Activated T-cell treated with anti-CD3 and anti-CD28 coated beads, Interleukin-2, amount 50 U/mL, for 48 hours (primary cell): ENCODE measurements around the gene EPGN.
"Not testable (repeated sequence)": the region's sequence is repeated elsewhere in the genome, so short reads cannot be mapped to it uniquely, and the experiment has no call there.

Experiments used
- DNase-seq, 2 experiments: peaks; one replicate each; pipeline ENCODE4 v3.0.0-alpha.2; 2020

The EPGN gene

GRCh38 chr4:74311696-74312313, 3.5 kb downstream of the EPGN start:
- no peak for DNase-seq

- DNase-seq = no peak
These were observed 6.1 kb downstream of the EPGN start for GRCh38 chr4:74314329-74314728.

GRCh38 chr4:74314944-74315343, 6.7 kb downstream of the EPGN start:
- DNase-seq = no peak

GRCh38 chr4:74315376-74315775, 7.1 kb downstream of the EPGN start:
- DNase-seq = no peak

- DNase-seq = no peak
These were observed 8.1 kb downstream of the EPGN start for GRCh38 chr4:74316397-74316796.

GRCh38 chr4:74317616-74318246, 9.5 kb downstream of the EPGN start:
- no peak for DNase-seq

- DNase-seq = no peak
These were observed 10.0 kb downstream of the EPGN start for GRCh38 chr4:74318276-74318675.

GRCh38 chr4:74319470-74319869, 11.2 kb downstream of the EPGN start:
- no peak for DNase-seq

GRCh38 chr4:74320559-74321118, 12.4 kb downstream of the EPGN start:
- peak; percentile 27 to 37 for DNase-seq

GRCh38 chr4:74322301-74322700, 14.0 kb downstream of the EPGN start:
- DNase-seq = no peak

- DNase-seq = no peak
These were observed 15.4 kb downstream of the EPGN start for GRCh38 chr4:74323663-74324062.

GRCh38 chr4:74324262-74324661, 16.0 kb downstream of the EPGN start:
- no peak for DNase-seq

GRCh38 chr4:74325886-74326285, 17.6 kb downstream of the EPGN start:
- DNase-seq = no peak

- DNase-seq = no peak
These were observed 19.5 kb downstream of the EPGN start for GRCh38 chr4:74327762-74328161.

- DNase-seq = no peak
These were observed 20.2 kb downstream of the EPGN start for GRCh38 chr4:74328501-74328900.

GRCh38 chr4:74329307-74329706, 21.0 kb downstream of the EPGN start:
- no peak for DNase-seq

- no peak for DNase-seq
These were observed 22.1 kb downstream of the EPGN start for GRCh38 chr4:74330295-74330750.

- no peak for DNase-seq
These were observed 23.0 kb downstream of the EPGN start for GRCh38 chr4:74331252-74331651.

- DNase-seq = no peak
These were observed 23.7 kb downstream of the EPGN start for GRCh38 chr4:74331944-74332343.

- no peak for DNase-seq
These were observed 26.4 kb downstream of the EPGN start for GRCh38 chr4:74334636-74335035.

- DNase-seq = no peak
These were observed 27.2 kb downstream of the EPGN start for GRCh38 chr4:74335341-74336021.

GRCh38 chr4:74338792-74339333, 30.6 kb downstream of the EPGN start:
- no peak for DNase-seq

GRCh38 chr4:74339501-74339900, 31.2 kb downstream of the EPGN start:
- DNase-seq = no peak

GRCh38 chr4:74340421-74340820, 32.2 kb downstream of the EPGN start:
- not testable (repeated sequence) for DNase-seq
